ENCODE results near the gene KIF14. TPM values are rescaled to one million over a fixed set of nuclear protein-coding genes. Genes with fewer than 3 reads are reported as not detected.

The KIF14 gene
- total and polyA plus RNA-seq, 2 of the 4 experiments (the other 2 are of a cell fraction): 2.3 to 4.7 TPM

DNA sequence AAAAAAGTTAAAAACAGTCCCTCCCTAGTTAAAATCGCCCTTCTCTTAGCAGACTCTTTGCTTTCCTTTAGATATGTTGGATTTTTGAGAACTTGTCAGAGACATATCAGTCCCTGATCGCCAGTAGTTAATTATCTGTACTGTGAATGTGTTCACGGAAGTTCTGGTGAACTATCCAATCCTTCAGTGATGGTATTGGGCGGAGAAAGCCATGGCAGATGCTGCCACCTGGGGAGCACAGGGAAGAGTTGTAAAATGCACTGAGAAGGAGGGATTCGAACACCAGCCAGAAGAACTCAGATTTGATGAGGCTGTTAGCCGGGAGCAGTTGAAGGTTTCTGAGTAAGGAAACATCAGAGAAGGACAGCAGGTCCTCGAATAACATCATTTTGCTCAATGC lies 17.5 kb upstream of the KIF14 start:
- Histone ChIP-seq H3K23ac (ENCODE audit: low read depth, low read length) (no peak overlapping the region), H3K27me3 (ENCODE audit: control insufficient read depth, insufficient read depth, low read length) (no peaks in the 10 kb centered on the region), H3K36me3 (ENCODE audit: control insufficient read depth, insufficient read depth, low read length) (0 out of 2 replicates have a peak, but pooled peaks cover 1% of the 10 kb centered on the region), H4K91ac (ENCODE audit: insufficient read depth, low read depth, low read length) (no peak overlapping the region), H3K4ac (ENCODE audit: low read depth, low read length) (no peak overlapping the region), H2AK5ac (ENCODE audit: low read depth, low read length) (no peak overlapping the region; the same call in 1 of the 2 replicates), H4K5ac (ENCODE audit: low read depth, low read length) (no peak overlapping the region), H3K14ac (replicated peaks; ENCODE audit: low read depth, low read length) (no peak overlapping the region), H2BK5ac (ENCODE audit: low read depth, low read length, poor library complexity, severe bottlenecking) (no peak overlapping the region), H2BK120ac (ENCODE audit: low read depth, low read length) (no peak overlapping the region), H2BK15ac (ENCODE audit: low read depth, low read length) (no peak overlapping the region; the same call in 2 of the 3 replicates), H3K4me1 (ENCODE audit: control insufficient read depth, insufficient read depth, low read length) (peaks cover 2% of the 10 kb centered on the region), H3K79me1 (ENCODE audit: low read depth in 1 of 2, low read length in 2 of 2) (no peaks in the 10 kb centered on the region), H3K9ac (ENCODE audit: low read depth, low read length) (no peak overlapping the region), H3K56ac (ENCODE audit: extremely low read depth, insufficient read depth, low read length) (no peak overlapping the region), H3K4me2 (ENCODE audit: low read depth, low read length) (no peak overlapping the region), H3K4me3 (ENCODE audit: insufficient read depth, low read depth, low read length) (no peak overlapping the region), H3K9me1 (ENCODE audit: insufficient read depth, low read length) (0 out of 2 replicates have a peak, but pooled peaks cover 2% of the 10 kb centered on the region), H3K9me3 (ENCODE audit: control insufficient read depth, insufficient read depth, low read length) (no peaks in the 10 kb centered on the region), H2AK9ac (replicated peaks; ENCODE audit: low read depth, low read length, poor library complexity) (no peak overlapping the region), H2BK20ac (ENCODE audit: low read depth, low read length) (no peak overlapping the region), H4K8ac (ENCODE audit: low read depth in 2 of 2, low read length in 2 of 2) (0 out of 4 replicates have a peak overlapping the region, but pooled peaks of 1 of the 2 experiments have one; percentile 1), H4K20me1 (ENCODE audit: insufficient read depth, low read length) (no peaks in the 10 kb centered on the region), H3K27ac (ENCODE audit: insufficient read depth, low read length) (no peak overlapping the region), H3K18ac (ENCODE audit: low read depth, low read length) (no peak overlapping the region), H2AFZ (replicated peaks; ENCODE audit: low read length, poor library complexity) (no peak overlapping the region)
- no peak for TF ChIP-seq BHLHE40 (IDR thresholded peaks at IDR 0.05; ENCODE audit: low read depth, low read length)
- no peak for TF ChIP-seq MAZ (IDR thresholded peaks at IDR 0.05; ENCODE audit: borderline replicate concordance, low read depth, low read length)
- TF ChIP-seq SMC3 (IDR thresholded peaks at IDR 0.05; ENCODE audit: low read depth, low read length): no peak
- TF ChIP-seq MAFK (IDR thresholded peaks at IDR 0.05; ENCODE audit: low read depth, low read length): no peak
- no peak for TF ChIP-seq NFE2L2 (IDR thresholded peaks at IDR 0.05; ENCODE audit: low read depth, low read length)
- TF ChIP-seq RCOR1 (IDR thresholded peaks at IDR 0.05; ENCODE audit: insufficient replicate concordance, low read length): no peak
- TF ChIP-seq, protein P1, sequence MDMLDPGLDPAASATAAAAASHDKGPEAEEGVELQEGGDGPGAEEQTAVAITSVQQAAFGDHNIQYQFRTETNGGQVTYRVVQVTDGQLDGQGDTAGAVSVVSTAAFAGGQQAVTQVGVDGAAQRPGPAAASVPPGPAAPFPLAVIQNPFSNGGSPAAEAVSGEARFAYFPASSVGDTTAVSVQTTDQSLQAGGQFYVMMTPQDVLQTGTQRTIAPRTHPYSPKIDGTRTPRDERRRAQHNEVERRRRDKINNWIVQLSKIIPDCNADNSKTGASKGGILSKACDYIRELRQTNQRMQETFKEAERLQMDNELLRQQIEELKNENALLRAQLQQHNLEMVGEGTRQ (IDR thresholded peaks at IDR 0.05; ENCODE audit: low read depth, low read length): no peak
- TF ChIP-seq POLR2A (IDR thresholded peaks at IDR 0.05; ENCODE audit: low read depth, low read length): no peak
- TF ChIP-seq RFX5 (IDR thresholded peaks at IDR 0.05; ENCODE audit: low read depth, low read length): no peak
- TF ChIP-seq CTCF (conservative IDR thresholded peaks at IDR 0.05; ENCODE audit: low read depth, low read length): no peak
- TF ChIP-seq CHD1 (IDR thresholded peaks at IDR 0.05; ENCODE audit: low read depth, low read length): no peak
- TF ChIP-seq, protein P2, sequence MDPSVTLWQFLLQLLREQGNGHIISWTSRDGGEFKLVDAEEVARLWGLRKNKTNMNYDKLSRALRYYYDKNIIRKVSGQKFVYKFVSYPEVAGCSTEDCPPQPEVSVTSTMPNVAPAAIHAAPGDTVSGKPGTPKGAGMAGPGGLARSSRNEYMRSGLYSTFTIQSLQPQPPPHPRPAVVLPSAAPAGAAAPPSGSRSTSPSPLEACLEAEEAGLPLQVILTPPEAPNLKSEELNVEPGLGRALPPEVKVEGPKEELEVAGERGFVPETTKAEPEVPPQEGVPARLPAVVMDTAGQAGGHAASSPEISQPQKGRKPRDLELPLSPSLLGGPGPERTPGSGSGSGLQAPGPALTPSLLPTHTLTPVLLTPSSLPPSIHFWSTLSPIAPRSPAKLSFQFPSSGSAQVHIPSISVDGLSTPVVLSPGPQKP (IDR thresholded peaks at IDR 0.05; ENCODE audit: borderline replicate concordance, low read depth, low read length): no peak
- no peak for TF ChIP-seq FOS (IDR thresholded peaks at IDR 0.05; ENCODE audit: low read depth, low read length)
- TF ChIP-seq RAD21 (IDR thresholded peaks at IDR 0.05; ENCODE audit: low read length): no peak
- no peak for TF ChIP-seq MXI1 (IDR thresholded peaks at IDR 0.05; ENCODE audit: borderline replicate concordance, low read depth, low read length)
- no peak for TF ChIP-seq CEBPB (IDR thresholded peaks at IDR 0.05; ENCODE audit: low read depth, low read length)
- ATAC-seq (ENCODE audit: low read depth) (no peak), DNase-seq (no peak)
- in situ Hi-C loops (cut with MboI; ENCODE audit: low sequenced_read_pairs) (no loop called here), intact Hi-C loops (cut with micrococcal nuclease) (no loop called here), dilution Hi-C loops (cut with HindIII; ENCODE audit: low sequenced_read_pairs, unreplicated experiment) (no loop called here)
- ChIA-PET POLR2A (ENCODE audit: unreplicated experiment) (no interaction called here), CTCF (no interaction called here)
- BruUV-seq (replicated peaks): no TSS peak
- WGBS, 2 experiments (ENCODE audit: extremely low coverage in 2 of 2, insufficient read length in 1 of 2): 96% methylated on average over 4 of the region's 7 CpGs; no CpG with 5 or more reads in 1 of the 2 experiments

Data from IMR-90 (cell line).